ENCODE results near the gene RNF208. TPM values are rescaled to one million over a fixed set of nuclear protein-coding genes. Genes with fewer than 3 reads are reported as not detected.

The RNF208 gene
- total RNA-seq, 2 donors from 2014 or later = 3.7 TPM; not detected in 1

GRCh38 chr9:137176302-137177182, 45.5 kb downstream of the RNF208 start:
- no peaks in the 10 kb centered on the region for H3K9me3 ChIP-seq
- no peaks in the 10 kb centered on the region for H3K27me3 ChIP-seq (replicated peaks; ENCODE audit: insufficient read depth)
- H3K27ac ChIP-seq = no peak overlapping the region
- H3K36me3 ChIP-seq = peaks cover 23% of the 10 kb centered on the region
- TF ChIP-seq, protein P1, sequence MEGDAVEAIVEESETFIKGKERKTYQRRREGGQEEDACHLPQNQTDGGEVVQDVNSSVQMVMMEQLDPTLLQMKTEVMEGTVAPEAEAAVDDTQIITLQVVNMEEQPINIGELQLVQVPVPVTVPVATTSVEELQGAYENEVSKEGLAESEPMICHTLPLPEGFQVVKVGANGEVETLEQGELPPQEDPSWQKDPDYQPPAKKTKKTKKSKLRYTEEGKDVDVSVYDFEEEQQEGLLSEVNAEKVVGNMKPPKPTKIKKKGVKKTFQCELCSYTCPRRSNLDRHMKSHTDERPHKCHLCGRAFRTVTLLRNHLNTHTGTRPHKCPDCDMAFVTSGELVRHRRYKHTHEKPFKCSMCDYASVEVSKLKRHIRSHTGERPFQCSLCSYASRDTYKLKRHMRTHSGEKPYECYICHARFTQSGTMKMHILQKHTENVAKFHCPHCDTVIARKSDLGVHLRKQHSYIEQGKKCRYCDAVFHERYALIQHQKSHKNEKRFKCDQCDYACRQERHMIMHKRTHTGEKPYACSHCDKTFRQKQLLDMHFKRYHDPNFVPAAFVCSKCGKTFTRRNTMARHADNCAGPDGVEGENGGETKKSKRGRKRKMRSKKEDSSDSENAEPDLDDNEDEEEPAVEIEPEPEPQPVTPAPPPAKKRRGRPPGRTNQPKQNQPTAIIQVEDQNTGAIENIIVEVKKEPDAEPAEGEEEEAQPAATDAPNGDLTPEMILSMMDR (IDR thresholded peaks at IDR 0.05) = no peak
- ATAC-seq (ENCODE audit: insufficient number of reproducible peaks, low FRiP score, low read depth) (no peak), DNase-seq (ENCODE audit: low spot score) (no peak)
- no peak overlapping the region for H3K4me3 ChIP-seq
- no peaks in the 10 kb centered on the region for H3K4me1 ChIP-seq (ENCODE audit: control insufficient read depth in 1 of 2, low read depth in 2 of 2)

DNA sequence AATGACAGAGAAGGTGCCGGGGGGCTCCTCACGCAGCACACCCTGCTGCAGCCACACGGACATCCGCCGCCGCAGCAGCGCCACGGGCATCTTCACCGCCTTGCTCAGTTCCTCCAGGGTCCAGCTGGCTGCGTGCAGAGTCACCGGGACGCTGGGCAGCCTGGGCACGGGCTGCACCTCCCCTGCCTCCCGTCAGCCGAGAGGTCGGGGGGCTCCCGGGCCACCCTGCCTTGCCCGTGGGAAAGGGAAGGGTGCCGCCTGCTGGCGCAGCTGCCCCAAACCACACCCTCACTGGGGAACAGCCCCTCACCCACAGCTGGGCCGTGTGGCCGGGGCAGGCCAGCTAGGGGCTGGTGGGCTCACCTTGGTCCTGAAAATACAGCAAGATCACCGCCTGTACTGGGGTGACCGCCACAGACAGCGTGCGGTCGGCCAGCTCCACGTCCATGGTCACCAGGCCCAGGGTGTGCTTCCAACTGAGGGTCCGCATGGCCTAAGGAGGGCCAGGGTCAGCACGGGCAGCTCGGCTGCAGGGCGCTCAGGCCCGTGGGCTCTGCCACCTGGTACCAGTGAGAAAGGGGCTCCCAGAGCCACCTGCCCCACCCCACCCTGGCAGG, 46.6 kb downstream of the RNF208 start:
- TF ChIP-seq, protein P1 (IDR thresholded peaks at IDR 0.05) = no peak
- H3K27ac ChIP-seq = no peak overlapping the region
- ATAC-seq (ENCODE audit: insufficient number of reproducible peaks, low FRiP score, low read depth) = no peak
- peaks cover 13% of the 10 kb centered on the region for H3K36me3 ChIP-seq
- no peaks in the 10 kb centered on the region for H3K4me1 ChIP-seq (ENCODE audit: control insufficient read depth in 1 of 2, low read depth in 2 of 2)
- H3K27me3 ChIP-seq (replicated peaks; ENCODE audit: insufficient read depth) = no peaks in the 10 kb centered on the region
- no peak for DNase-seq (ENCODE audit: low spot score)
- H3K9me3 ChIP-seq = no peaks in the 10 kb centered on the region
- no peak overlapping the region for H3K4me3 ChIP-seq

DNA sequence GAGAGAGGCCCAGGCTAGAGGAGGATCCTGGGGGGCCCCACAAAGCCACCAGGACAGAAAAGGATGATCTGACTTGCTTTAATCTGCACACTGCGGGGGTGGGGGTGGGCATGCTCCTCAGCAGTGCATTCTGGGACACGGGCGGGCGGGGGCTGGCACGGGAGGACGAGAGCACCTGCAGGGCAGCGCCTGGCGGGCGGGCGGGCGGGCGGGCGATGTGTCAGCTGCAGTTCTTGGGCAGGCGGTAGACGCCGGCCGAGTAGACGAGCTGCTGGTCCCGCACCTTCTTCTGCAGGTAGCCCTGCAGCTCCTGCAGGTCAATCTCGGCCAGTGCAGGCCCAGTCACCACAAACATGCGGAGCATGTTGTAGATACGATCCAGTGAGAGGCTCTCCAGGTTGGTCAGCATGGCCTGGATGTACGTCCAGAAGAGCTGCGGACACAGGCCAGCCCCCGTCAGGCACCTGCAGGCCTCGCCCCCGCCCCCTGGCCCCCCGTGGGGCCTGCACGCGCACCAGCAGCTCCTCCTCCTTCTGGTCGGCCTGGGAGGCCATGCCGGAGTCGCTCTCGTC, 47.2 kb downstream of the RNF208 start:
- H3K27ac ChIP-seq = no peak overlapping the region
- TF ChIP-seq, protein P1 (IDR thresholded peaks at IDR 0.05) = no peak
- H3K4me3 ChIP-seq = no peak overlapping the region
- no peaks in the 10 kb centered on the region for H3K27me3 ChIP-seq (replicated peaks; ENCODE audit: insufficient read depth)
- no peaks in the 10 kb centered on the region for H3K9me3 ChIP-seq
- H3K36me3 ChIP-seq = peaks cover 6% of the 10 kb centered on the region
- peaks cover 0 to 1% of the 10 kb centered on the region in 2 donors for H3K4me1 ChIP-seq (ENCODE audit: control insufficient read depth in 1 of 2, low read depth in 2 of 2)
- ATAC-seq (ENCODE audit: insufficient number of reproducible peaks, low FRiP score, low read depth) (no peak), DNase-seq (ENCODE audit: low spot score) (no peak)

GRCh38 chr9:137173796-137174664, 48.0 kb downstream of the RNF208 start:
- Histone ChIP-seq H3K4me3 (no peak overlapping the region), H3K27me3 (replicated peaks; ENCODE audit: insufficient read depth) (peaks cover 5% of the 10 kb centered on the region), H3K36me3 (no peaks in the 10 kb centered on the region), H3K9me3 (no peaks in the 10 kb centered on the region), H3K27ac (no peak overlapping the region), H3K4me1 (ENCODE audit: control insufficient read depth in 1 of 2, low read depth in 2 of 2) (peaks cover 6 to 9% of the 10 kb centered on the region in 2 donors)
- ATAC-seq (ENCODE audit: insufficient number of reproducible peaks, low FRiP score, low read depth) (no peak), DNase-seq (ENCODE audit: low spot score) (no peak)
- TF ChIP-seq, protein P1 (IDR thresholded peaks at IDR 0.05) = no peak

All from thoracic aorta (tissue), 2 donors.